GM21360 (cell line): ENCODE measurements around the gene REC8.

Experiments used
- ATAC-seq: cut with Tn5 transposase; IDR thresholded peaks from one replicate; pipeline ENCODE4 v1.9.1; 2021; ENCODE audit warnings: mild to moderate bottlenecking, moderate library complexity; ENCODE audit not compliant: unreplicated experiment

The REC8 gene

DNA sequence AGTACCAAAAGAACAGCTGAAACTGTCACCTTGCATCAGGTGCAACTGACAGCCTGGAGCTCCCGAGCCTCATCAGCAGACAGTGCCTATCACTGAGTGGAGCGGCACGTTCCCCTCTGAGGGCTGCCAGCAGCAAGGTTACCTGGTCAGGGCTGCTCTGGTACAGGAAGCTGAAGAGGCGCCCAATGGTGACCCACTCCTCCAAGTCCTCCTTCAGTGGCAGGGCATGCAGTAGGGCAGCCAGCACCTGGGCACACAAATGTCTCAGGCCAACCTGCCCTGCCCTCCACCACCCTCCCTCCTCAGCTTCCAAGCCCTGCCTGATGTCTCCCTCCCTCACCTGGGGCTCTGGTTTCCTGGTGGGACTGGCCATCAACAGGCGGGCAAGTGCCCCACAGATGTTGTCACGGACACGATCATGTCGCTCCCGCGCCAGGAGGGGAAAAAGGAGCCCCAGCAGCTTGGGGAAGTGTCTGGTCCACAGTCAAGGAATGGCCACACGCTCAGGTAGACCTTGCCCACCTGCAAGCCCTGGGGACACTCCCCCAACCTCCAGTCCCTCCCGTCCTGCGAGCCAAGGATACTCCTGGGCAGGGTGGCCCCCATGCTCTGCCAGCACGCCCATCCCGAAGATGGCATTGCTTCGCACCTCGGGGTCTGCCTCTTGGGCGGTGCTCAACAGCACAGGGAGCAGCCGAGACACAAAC, 9.6 kb downstream of the REC8 start:
- ATAC-seq = no peak

DNA sequence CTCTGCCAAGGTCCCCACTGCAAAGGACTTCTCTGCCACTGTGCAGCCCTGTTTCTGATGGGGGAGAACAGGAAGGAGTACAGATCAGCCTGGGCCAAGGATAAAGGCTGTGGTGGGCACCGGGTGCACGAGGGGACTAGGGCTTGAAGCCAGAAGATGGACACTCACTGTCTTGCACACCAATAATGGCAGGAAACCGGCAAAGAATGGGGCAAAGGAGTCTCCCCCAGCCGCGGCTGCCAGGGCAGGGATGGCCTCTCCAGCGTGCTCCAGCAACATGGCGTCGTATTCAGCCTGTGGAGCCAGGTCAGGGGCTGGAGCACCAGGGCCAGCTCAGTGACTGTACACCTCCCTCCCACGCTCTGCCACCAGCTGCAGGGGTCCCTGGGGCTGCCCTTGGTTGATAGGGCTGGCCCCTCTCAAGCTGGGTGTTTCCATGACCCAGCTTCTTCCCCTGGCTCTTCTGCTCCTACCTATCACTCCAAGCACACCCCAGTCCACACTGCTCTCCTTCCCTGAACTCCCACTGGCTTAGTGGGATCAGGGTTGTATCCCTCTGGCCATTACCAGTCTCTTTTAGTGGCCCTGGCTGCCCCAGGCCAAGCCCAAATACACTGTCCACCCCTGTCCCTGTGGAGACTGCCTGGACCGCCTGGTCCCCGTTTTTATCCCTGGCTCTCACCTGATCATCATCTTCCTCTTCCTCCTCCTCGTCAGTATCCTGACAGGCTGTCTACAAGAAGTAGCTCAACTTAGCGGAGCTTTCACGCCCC, 10.4 kb downstream of the REC8 start:
- no peak for ATAC-seq

DNA sequence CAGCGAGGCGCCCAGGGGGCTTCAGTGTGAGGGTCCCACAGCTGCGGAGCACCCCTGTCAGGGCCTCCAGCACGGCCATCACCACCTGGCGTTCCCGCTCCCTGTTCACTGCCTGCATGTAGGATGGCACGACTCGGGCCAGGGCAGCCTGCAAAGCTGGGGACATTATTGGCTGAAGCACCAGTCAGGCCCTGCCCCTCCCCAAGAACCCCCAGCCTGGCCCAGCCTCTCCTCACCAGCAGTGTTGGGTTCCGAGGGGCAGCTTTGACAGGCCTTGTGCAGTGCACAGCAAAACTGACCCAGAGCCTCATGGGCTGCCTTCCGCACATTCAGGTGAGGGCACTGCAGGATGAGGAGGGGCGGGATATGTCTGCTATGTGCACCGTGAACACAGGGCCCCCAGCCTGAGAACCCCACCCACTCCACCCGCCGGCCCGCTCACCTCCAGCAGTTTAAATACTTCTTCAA, 11.2 kb downstream of the REC8 start:
- no peak for ATAC-seq

DNA sequence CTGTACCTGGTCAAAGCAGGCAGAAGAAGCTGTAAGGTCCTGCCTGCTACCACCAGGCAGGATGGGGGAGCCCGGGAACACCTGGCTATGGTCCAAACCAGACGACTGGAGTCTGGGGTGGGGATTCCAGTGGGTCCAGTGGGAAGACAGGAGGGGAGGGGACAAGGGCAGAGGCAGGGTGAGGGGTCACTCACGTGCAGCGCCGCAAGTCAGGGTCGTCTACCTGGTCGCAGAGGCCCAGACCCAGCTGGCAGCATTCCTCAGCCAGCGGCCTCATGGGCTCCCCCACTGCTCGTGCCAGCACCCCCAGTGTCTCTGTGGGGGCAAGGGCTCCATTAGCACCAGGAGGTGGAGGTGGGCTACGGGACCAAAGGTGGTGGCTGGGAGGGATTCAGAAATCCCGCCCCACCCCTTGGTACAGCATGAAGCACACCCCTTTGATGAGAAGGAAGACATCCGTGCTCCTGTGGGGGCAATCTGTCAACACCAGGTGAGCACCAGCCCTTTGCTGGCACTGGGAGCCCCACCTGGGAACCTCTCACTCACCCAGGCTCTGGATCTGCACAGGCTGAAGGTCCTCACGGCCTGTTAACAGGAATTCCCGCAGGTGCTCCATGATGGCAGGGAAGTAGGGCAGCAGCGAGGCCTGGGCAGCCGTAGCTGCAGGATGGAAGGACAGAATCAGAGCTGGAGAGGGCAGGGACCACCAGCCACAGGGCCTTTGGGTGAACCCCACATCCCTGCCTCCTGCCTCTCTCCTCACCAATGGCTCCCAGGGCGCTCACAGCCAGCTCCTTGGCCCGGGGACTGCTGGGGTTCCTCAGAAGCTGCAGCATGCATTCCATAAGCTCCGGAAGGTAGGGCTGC, 12.5 kb downstream of the REC8 start:
- no peak for ATAC-seq

DNA sequence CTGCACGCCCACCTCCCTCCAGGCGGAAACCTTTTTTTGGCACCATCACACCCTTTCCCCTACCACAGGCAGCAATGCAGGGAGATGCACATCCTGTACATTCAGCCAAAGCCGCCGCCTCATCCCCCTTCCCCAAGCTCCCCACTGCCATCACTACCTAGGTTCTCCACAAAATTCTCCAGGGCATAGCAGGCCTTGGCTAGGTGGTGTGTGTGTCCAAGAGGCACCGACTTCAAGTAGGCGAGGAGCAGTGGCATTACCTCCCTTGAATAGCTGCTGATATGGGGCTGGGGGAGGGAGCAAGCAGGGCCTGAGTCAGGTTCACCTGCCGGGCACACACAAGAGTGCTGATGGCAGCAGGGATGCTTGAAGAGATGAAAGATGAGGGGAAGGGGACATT, 13.1 kb downstream of the REC8 start:
- no peak for ATAC-seq

DNA sequence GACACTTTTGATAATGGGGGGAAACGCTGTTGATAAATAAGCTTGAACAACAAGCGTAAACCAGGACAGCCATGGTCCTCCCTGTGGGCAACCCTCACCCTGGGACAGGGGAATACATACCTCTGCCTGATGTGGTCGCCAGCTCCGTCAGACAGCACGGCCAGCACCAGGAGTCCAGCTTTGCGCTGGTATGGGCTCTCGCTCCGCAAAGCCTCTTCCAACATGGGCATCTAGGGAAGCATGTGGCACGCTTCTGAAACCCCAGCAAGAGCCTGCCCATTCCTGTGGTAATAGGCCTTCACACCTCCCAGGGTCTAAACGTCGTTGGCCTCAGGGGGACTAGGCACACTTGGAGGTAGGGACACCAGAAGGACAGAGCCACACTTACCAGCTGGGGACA, 13.9 kb downstream of the REC8 start:
- no peak for ATAC-seq

DNA sequence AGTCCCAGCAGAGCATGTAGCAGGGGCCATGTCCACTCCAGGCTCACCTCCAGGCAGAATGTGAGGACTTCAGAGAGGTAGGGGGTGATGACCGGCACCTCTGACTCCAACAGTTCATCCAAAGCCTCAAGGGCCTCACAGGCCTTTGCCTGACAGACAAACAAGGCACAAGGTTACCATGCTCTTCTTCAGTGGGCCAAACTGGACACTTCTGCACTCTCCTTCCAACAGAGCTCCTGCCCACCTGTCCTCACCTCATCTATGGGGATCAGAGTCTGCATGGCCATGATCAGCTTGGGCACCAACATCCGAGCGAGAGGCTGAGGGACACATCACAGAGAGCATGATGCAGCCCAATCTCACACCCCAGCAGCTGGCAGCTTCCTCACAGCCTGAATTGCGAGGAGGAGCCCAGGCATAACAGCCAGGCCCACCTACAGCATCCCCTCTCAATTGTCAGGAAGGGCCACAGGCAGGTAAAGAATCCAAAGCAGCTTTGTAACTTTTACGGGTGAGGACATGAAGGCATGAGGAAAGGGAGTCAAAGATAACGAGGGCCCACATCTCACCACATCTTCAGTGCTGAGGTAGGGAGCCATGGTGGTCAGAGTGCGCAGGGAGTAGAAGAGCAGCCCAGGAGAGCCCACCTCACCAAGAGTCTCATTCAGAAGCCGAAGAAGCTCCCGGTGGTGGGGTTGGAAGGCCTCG, 15.1 kb downstream of the REC8 start:
- ATAC-seq = no peak

DNA sequence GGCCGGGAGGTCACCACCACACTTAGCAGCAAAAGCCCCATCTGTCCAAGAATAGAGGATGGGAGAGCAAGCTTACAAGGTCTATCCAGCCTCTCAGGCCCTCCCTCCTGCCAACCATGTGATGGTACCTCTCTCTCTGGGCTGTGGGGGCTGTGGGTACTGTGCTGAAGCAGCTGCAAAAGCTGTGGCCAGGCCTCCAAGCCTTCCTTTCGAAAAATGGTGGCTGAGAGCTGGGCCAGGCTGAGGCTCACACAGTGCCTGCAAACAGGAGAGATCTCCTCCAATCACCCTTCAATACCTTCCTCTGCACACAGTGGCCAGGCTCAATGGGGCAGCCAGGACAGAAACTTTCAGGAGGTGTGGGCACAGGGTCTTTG, 15.6 kb downstream of the REC8 start:
- ATAC-seq = no peak

DNA sequence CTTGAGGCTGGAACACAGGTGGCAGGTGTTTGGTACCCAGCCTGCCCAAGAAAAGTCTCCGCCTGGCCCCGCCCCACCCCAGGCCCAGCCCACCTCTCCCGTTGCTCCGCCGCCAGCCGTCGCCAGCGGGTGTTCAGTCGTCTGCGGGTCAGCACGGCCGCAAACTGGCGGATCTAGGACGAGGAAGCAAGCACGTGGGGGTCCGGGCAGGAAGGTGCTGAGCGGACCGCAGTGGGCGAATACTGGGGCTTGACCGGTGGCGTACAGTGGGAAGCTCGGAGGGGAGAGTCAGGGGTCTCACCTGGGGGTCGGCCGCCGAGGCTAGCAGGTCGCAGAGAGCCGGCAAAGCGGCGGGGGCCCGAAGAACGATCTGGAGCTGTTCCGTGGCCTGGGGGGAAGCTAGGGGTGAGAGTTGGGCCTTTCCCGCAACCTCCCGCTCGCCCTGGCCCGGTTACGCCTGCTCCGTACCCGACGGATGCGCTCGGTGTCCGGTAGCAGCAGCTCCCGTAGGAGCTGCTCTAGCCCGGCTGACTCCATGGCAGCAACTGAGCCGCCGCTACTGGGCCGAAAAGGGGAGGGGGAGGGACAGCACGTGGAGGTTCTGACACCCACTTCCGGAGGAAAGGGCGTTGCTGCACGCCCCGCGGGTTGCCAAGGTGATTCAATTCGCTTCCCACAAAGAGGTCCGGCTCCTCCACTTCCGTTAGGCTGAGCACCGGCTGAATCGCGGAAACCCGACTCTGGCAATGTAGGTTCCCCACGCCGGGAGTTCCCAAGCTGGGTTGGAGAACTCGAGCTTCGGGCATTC, 16.6 kb downstream of the REC8 start, which contains the start of gene IPO4:
IPO4 (minus strand) TSS at position 566 of the 808 bp plus-strand sequence; CDS start at position 537, 29 bp downstream.
- ATAC-seq = peak; percentile 84

DNA sequence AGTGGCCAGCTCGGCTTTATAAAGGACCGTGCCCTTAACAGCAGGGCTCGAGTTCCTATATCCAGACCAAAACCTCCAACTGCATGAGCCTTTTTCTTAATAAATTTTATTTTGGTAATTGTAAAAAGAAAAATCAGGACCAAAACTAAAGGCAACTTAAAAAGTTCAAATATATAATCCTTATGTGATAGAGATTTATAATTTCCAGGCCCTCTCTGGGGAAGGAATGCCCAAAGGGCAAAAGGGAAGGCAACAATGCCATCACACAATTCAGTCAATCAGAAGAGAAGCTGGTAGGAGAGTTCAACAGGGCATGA, 17.1 kb downstream of the REC8 start:
- no peak for ATAC-seq

DNA sequence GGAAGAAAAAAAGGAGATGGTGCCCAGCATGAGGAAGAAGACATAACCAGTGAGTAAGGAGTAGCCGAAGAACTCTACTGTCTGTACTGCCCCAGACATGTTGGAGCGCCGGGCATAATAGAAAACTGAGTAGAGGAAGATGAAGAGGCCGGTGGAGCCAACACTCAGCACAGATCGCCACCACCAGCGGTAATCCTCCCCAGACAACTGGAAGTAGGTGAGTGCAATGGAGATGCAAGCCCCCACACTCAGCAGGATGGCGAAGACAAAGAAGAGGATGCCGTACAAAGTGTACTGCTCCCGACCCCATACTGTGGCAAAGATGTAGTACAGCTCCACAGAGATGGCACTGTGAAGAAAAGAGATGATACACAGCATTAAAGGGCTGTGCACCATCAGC, 17.6 kb downstream of the REC8 start:
- ATAC-seq = no peak

DNA sequence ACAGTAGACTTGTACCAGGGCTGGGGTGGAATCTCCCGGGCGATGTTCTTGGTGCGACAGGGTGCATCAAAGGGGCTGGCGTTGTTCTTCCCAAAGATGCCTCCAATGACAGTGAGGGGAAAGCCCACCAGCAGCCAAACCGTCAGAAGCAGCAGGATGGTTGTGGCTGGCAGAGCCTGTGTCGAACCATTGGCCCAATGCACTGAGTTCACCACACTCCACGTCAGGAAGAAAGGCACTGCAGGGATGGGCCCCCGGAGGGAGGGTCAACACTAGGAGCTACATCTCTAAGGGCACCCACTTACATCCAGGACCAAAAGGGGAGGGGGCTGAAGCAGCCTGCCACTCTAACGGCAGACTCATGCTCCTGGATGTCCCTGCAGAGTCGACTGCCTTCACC, 18.5 kb downstream of the REC8 start:
- no peak for ATAC-seq

DNA sequence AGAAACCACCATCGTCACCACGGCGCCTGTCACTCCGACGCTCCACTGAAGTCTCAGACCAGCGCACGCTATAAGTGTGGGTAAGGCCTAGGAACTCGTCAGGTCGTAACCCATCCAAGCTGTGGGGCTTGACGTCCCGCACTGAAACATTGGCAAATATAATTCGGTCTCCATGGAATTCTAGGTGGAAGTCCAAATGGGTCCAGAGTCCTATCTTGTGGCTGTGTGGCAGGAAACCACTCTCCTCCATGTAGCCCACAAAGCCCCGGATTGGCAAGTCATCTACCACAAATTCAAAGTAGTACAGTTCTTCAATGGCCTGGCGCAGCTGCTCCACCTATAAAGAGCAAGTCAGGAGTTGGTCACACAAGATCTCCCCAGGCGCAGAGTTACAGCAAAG, 21.1 kb downstream of the REC8 start:
- no peak for ATAC-seq

DNA sequence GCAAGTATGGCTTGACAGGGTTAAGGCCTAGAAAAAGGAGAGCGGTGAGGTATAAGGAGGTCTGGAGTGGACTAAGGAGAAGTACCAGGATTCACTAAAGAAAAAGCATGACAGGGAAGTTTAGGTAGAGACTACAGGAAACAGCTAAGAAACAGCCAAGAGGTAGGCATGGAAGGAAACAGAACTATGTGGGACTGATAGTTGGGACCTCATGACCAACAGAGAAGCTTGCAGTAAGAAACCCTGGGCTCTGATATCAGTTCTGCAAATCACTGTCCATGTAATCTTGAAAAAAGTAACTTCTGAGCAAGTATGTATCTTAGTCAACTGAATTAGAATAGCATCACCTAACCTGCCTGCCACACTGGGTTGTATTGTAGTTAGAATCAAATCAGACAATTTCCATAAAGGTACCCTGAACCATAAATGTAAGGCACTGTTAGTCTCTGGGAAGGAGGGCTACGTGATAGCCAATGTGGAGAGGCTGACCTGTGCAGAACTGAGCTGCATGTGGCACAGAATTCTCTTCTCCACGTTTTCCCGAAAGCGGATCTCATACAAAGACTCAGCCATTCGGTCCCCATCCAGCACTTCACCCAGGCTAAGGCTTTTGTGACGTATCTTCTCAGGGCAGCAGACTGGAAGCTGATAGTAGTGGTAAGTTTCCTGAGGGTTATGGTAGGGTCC, 22.4 kb downstream of the REC8 start:
- ATAC-seq = no peak

DNA sequence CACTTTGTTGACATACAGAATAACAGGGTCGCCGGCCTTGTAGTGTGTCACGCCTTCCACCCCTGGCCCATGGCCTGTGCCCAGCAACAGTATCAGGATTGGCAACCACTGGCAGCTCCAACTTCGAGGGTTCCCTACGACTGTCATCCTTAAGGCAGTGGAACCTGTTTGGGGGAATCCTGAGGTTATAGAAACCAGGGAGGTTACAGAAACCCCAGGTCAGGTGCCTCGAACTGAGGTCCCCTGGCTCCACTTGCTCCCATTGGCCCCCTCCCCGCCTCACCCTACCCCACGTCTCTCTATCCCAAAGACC, 22.9 kb downstream of the REC8 start:
- no peak for ATAC-seq

DNA sequence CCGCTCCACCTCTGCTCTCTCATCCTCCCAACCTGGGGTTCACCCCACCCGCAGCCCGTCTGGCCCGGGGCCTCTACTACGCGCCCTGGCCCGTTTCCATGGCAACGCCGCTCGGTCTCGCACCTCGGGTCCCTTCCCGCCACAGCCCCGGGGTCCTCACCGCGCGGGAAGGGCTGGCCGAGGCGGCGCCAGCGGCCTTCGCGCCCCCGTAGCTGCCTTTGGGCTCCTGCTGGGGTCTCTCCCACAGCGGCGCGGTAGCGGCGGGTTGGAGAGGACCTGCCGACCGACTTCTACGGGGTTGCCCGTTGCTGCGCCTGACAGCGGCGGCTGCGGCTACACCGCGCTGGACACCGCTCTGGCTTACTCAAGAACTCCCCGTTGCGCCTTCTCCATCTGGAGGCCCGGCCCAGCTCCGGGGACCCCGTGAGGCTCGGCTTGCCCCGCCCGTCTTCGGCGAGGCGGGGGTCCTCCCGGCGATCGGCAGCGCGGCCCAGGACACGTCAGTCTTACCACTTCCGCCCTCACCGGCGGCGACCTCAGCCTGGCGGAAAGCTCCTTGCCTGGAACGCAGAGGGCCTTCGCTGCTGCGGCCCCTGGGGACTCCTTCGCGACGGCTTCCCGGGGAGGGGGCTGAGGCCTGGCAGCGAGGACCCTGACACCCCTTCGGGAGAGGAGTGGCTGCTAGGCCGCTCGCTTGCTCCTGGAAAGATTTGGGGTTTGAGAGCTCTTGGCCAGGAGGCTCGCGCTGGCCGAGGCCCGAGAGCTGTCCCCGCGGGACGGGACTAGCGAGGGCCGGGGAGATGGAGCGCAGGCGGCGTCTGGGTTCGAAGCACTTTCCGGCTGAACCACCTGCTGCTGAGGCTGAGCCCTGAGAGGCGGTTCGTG, 23.5 kb downstream of the REC8 start, which contains the start of gene TM9SF1:
TM9SF1 (minus strand) TSS at position 256 of the 885 bp plus-strand sequence. CDS start 422 bp downstream, outside the sequence.
- peak; percentile 78 for ATAC-seq

DNA sequence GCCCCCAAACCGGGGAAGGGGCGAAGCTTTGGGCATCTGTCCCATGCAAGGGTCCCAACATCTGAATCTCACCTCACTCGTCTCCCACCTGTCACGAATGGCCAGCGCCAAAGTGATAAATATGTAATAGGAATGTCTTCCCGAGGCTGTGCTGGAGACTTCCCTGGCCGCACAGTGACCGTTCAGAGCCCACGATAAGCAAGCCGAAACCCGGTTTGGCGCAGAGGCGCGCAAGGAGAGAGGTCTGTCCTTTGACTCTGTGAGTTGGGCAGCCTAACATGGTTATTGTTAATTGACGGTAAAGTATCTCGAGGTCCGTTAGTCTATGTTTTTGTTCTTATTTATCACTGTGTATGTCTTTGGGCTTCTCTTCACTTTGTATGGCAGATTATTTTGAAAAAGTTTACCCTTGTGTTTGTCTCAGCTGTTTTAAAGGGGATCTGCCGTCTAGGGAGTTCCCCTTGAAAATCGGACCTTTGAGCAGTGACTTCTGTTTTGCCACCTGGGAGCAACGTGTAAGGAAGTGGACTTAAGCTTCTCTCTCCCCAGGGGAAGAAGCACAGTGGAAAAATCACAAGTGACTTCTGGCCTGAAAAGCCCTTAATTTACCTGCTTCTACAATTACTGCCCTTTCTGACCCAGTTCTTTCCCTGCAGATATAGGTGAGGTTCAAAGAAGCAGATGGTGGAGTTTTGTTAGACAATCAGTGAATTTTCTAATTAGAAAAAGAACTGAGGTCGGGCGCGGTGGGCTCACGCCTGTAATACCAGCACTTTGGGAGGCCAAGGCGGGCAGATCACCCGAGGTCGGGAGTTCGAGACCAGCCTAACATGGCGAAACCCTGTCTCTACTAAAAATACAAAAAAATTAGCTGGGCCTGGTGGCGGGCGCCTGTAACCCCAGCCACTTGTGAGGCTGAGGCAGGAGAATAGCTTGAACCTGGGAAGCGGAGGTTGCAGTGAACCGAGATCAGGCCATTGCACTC, 24.5 kb downstream of the REC8 start:
- ATAC-seq = no peak
